Measurements from ENCODE around the gene BBS7. TPM values are rescaled to one million over a fixed set of nuclear protein-coding genes. Genes with fewer than 3 reads are reported as not detected.

BBS7 gene
- total RNA-seq, 4 donors from 2014 or later: 6.3 to 18.0 (median 13.7) TPM

DNA sequence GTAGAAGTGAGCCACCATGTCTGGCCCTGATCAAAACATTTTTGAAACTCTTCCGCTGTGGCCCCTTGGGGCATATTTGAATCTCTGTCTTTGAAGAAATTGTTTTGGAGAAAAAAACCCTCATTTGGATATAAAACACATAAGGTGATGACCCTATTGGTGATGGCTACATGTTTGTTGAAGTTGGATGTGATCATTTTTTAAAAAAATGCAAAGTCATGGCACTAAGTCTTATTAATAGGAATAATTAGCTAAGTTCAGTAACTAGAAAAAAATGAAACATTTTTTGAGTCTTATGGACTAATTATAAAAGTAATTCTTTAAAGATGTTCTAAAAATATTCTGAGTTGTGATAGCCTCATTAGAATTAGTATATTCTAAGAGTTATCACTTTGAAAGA is 17.9 kb upstream of the BBS7 start:
- no peak for DNase-seq (ENCODE audit: low spot score in 2 of 2)
- H3K4me3 ChIP-seq: no peak overlapping the region
- WGBS: 93% methylated on average over 1 of the region's 1 CpG

DNA sequence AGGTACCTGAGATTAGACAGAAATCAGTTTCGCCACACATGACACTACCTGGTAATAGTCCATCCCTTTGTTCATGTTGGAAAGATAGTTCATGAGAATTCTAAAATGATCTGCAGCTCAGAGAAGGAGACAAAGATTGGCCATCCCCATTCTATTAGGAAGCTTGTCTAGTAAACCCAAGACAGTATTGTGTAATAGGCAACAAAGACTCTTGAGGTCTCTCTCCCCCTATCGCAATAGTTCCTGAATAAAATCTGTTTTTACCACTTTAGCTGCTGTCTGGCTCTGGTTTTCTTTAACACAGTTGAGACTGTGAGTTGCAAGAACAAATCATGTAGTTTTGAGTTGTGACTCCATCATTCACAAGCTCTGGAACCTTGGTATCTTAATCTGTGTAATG is 14.8 kb upstream of the BBS7 start:
- H3K36me3 ChIP-seq: no peaks in the 10 kb centered on the region

More for the DNA sequence above, 17.9 kb upstream of the BBS7 start:
- no peak for TF ChIP-seq POLR2A (IDR thresholded peaks at IDR 0.05)
- no peak for TF ChIP-seq EP300 (IDR thresholded peaks at IDR 0.05)
- no peak for TF ChIP-seq POLR2AphosphoS5 (IDR thresholded peaks at IDR 0.05)
- TF ChIP-seq, protein P1, sequence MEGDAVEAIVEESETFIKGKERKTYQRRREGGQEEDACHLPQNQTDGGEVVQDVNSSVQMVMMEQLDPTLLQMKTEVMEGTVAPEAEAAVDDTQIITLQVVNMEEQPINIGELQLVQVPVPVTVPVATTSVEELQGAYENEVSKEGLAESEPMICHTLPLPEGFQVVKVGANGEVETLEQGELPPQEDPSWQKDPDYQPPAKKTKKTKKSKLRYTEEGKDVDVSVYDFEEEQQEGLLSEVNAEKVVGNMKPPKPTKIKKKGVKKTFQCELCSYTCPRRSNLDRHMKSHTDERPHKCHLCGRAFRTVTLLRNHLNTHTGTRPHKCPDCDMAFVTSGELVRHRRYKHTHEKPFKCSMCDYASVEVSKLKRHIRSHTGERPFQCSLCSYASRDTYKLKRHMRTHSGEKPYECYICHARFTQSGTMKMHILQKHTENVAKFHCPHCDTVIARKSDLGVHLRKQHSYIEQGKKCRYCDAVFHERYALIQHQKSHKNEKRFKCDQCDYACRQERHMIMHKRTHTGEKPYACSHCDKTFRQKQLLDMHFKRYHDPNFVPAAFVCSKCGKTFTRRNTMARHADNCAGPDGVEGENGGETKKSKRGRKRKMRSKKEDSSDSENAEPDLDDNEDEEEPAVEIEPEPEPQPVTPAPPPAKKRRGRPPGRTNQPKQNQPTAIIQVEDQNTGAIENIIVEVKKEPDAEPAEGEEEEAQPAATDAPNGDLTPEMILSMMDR (IDR thresholded peaks at IDR 0.05): no peak
- no peaks in the 10 kb centered on the region for H3K9me3 ChIP-seq
- H3K27me3 ChIP-seq: no peaks in the 10 kb centered on the region
- no peaks in the 10 kb centered on the region for H3K36me3 ChIP-seq
- H3K4me1 ChIP-seq: no peaks in the 10 kb centered on the region
- H3K27ac ChIP-seq: no peak overlapping the region

GRCh38 chr4:121881158-121881557 is 10.9 kb upstream of the BBS7 start:
- Histone ChIP-seq H3K4me1 (no peaks in the 10 kb centered on the region), H3K27ac (no peak overlapping the region), H3K27me3 (peaks cover 11% of the 10 kb centered on the region), H3K9me3 (no peaks in the 10 kb centered on the region), H3K4me3 (no peak overlapping the region), H3K36me3 (no peaks in the 10 kb centered on the region)
- no peak for DNase-seq (ENCODE audit: low spot score in 2 of 2)
- 75% methylated on average over 3 of the region's 3 CpGs for WGBS
- TF ChIP-seq EP300 (IDR thresholded peaks at IDR 0.05): no peak
- TF ChIP-seq POLR2AphosphoS5 (IDR thresholded peaks at IDR 0.05): no peak
- TF ChIP-seq, protein P1 (IDR thresholded peaks at IDR 0.05): no peak
- no peak for TF ChIP-seq POLR2A (IDR thresholded peaks at IDR 0.05)

More for the DNA sequence above, 14.8 kb upstream of the BBS7 start:
- Histone ChIP-seq H3K4me1 (no peaks in the 10 kb centered on the region), H3K9me3 (no peaks in the 10 kb centered on the region), H3K4me3 (no peak overlapping the region), H3K27me3 (no peaks in the 10 kb centered on the region), H3K27ac (no peak overlapping the region)
- TF ChIP-seq EP300 (IDR thresholded peaks at IDR 0.05) (no peak), POLR2A (IDR thresholded peaks at IDR 0.05) (no peak), POLR2AphosphoS5 (IDR thresholded peaks at IDR 0.05) (no peak)
- TF ChIP-seq, protein P1 (IDR thresholded peaks at IDR 0.05): no peak
- no peak for DNase-seq (ENCODE audit: low spot score in 2 of 2)
- WGBS: 93% methylated on average over 2 of the region's 2 CpGs

GRCh38 chr4:121879135-121879534 is 8.9 kb upstream of the BBS7 start:
- no peak for DNase-seq (ENCODE audit: low spot score in 2 of 2)
- no peaks in the 10 kb centered on the region for H3K4me1 ChIP-seq
- TF ChIP-seq, protein P1 (IDR thresholded peaks at IDR 0.05): no peak
- no peak for TF ChIP-seq POLR2A (IDR thresholded peaks at IDR 0.05)
- no peak for TF ChIP-seq EP300 (IDR thresholded peaks at IDR 0.05)
- H3K27me3 ChIP-seq: peaks cover 14% of the 10 kb centered on the region
- no peaks in the 10 kb centered on the region for H3K9me3 ChIP-seq
- no peaks in the 10 kb centered on the region for H3K36me3 ChIP-seq
- H3K27ac ChIP-seq: no peak overlapping the region
- H3K4me3 ChIP-seq: no peak overlapping the region

DNA sequence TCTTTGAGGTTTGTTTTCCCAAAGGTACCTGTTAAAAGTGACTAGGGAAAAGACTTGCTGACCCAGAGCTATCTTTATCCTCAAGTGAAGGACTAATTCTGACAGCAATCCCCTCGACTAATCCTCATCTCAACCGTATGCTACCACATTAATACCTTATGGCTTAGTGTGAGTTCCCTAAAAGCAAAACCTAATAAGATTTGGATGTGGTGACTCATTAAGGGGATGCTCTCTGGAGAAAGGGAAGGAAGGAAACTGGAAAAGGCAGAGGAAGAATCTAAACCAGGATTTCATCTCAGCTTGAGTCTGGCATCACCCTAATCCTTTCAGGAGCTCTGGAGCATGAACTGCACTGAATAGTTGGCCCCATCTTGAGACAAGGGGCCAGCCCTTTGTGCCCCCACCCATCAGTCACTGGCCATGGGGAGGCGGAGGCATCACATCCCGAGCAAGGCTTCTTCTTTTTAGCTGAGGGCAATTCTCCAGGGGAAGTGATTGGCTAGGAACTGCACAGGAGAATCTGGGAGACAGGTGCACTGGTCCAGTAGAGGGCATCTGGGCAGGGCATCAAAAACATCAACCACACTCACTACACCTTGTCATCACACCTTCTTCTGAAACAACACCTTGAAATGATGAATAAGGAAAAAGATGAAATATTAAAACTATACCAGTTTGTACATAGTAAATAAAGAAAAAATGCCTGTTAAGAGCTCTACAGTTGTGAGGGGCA is 6.9 kb upstream of the BBS7 start:
- 57% methylated on average over 4 of the region's 4 CpGs for WGBS
- H3K36me3 ChIP-seq: no peaks in the 10 kb centered on the region
- no peak for DNase-seq (ENCODE audit: low spot score in 2 of 2)
- no peaks in the 10 kb centered on the region for H3K9me3 ChIP-seq
- TF ChIP-seq, protein P1 (IDR thresholded peaks at IDR 0.05): no peak
- TF ChIP-seq EP300 (IDR thresholded peaks at IDR 0.05) (no peak), POLR2AphosphoS5 (IDR thresholded peaks at IDR 0.05) (no peak), POLR2A (IDR thresholded peaks at IDR 0.05) (no peak)
- no peak overlapping the region for H3K4me3 ChIP-seq
- peaks cover 14% of the 10 kb centered on the region for H3K27me3 ChIP-seq
- H3K4me1 ChIP-seq: no peaks in the 10 kb centered on the region
- H3K27ac ChIP-seq: no peak overlapping the region
